ENCODE data around the gene ARHGAP25. TPM values are rescaled to one million over a fixed set of nuclear protein-coding genes. Genes with fewer than 3 reads are reported as not detected.
"Not testable (repeated sequence)": the region's sequence is repeated elsewhere in the genome, so short reads cannot be mapped to it uniquely, and the experiment has no call there.

The ARHGAP25 gene
- total RNA-seq, 1 donor from 2014 or later = 4.6 TPM

DNA sequence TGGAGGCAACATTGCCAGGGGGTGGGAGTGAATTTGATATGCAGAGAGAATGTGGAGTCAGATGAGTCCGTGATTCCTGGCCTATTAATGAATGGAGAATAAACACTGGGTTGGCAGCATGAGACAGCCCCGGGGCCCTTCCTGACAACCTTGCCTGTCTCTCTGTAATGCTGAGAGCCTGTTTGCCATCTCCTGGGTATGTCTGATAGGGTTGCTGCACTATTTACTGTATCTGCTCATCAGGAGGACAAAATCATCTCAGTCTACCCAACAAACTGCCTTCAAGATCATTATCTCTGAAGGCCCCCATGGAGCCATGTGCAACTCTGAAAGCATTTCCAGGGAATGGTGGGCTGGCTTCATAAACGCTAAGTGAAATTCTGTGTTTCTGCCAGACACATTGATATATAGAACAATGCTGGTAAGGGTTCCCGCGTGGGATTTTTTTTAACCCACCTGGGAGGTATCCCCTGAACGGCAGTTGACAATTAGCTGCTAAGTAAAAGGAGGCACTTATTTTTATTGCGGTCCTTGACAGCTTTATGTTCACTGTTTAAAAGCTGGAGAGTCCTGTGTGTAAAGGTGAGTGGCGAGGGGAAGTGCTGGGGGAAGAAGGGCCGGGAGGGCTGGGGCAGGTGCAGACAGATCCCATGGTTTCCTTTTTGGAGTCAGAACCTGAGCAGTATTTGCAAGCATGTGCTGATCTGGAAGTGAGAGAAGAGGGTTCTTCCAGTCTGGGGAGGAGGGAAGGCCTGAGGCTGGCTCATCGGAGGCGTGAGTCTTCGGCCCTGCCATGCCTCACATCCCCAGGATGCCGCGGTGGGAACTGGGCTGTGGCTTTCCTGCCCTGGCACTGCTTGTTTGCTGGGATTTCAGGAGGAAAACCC is 64.8 kb downstream of the ARHGAP25 start:
- DNase-seq (ENCODE audit: low spot score) = no peak
- Mint-ChIP-seq H3K4me1 (ENCODE audit: unreplicated experiment) (peaks cover 15% of the 10 kb centered on the region), H3K27me3 (ENCODE audit: unreplicated experiment) (no peaks in the 10 kb centered on the region)

DNA sequence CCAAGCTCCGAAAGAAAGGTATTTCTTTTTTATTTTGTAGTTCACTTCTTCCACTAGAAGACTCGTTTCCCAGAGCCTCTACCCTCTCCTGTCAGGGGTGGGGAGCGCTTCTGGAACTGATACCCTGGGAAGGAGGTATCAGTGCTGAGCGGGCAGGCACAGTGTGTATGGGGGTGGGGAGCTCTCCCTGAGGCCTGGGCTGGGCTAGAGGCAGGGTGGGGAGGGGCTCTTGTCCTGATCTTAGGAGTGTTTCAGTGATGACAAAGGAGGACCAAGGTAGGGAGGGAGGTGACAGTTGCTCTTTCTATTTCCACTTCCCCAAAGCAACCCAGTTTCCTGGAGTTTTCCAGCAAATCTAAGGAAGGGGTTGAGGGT is 65.4 kb downstream of the ARHGAP25 start:
- H3K9me3 Mint-ChIP-seq (ENCODE audit: unreplicated experiment) = no peaks in the 10 kb centered on the region
- H3K27ac Mint-ChIP-seq (ENCODE audit: unreplicated experiment) = no peak overlapping the region
- no peaks in the 10 kb centered on the region for H3K27me3 Mint-ChIP-seq (ENCODE audit: unreplicated experiment)
- peaks cover 15% of the 10 kb centered on the region for H3K4me1 Mint-ChIP-seq (ENCODE audit: unreplicated experiment)
- TF ChIP-seq, protein P1, sequence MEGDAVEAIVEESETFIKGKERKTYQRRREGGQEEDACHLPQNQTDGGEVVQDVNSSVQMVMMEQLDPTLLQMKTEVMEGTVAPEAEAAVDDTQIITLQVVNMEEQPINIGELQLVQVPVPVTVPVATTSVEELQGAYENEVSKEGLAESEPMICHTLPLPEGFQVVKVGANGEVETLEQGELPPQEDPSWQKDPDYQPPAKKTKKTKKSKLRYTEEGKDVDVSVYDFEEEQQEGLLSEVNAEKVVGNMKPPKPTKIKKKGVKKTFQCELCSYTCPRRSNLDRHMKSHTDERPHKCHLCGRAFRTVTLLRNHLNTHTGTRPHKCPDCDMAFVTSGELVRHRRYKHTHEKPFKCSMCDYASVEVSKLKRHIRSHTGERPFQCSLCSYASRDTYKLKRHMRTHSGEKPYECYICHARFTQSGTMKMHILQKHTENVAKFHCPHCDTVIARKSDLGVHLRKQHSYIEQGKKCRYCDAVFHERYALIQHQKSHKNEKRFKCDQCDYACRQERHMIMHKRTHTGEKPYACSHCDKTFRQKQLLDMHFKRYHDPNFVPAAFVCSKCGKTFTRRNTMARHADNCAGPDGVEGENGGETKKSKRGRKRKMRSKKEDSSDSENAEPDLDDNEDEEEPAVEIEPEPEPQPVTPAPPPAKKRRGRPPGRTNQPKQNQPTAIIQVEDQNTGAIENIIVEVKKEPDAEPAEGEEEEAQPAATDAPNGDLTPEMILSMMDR (IDR thresholded peaks at IDR 0.05; ENCODE audit: unreplicated experiment) = no peak
- DNase-seq (ENCODE audit: low spot score) = no peak
- H3K4me3 Mint-ChIP-seq (ENCODE audit: unreplicated experiment) = no peak overlapping the region
- no peaks in the 10 kb centered on the region for H3K36me3 Mint-ChIP-seq (ENCODE audit: low read depth, unreplicated experiment)

More for the DNA sequence above, 64.8 kb downstream of the ARHGAP25 start:
- Mint-ChIP-seq H3K27ac (ENCODE audit: unreplicated experiment) (no peak overlapping the region), H3K36me3 (ENCODE audit: low read depth, unreplicated experiment) (no peaks in the 10 kb centered on the region), H3K4me3 (ENCODE audit: unreplicated experiment) (no peak overlapping the region), H3K9me3 (ENCODE audit: unreplicated experiment) (no peaks in the 10 kb centered on the region)
- TF ChIP-seq, protein P1 (IDR thresholded peaks at IDR 0.05; ENCODE audit: unreplicated experiment) = no peak

DNA sequence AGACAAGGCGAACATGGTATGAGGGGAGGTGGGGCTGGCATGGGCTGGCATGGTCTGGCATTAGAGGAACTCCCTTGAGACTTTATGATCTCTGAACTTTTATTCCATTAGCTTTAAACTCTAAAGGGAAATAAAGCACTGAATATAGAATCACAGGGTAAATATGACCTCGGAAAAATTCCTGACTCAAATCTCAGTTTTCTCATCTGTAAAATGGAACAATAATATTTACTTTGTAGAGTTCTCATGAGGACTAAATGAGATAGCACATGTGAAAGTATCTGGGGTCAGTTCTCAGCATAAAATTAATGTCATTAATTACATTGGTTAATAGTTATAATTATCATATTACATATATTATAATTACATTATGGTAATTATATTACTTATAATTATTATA is 65.9 kb downstream of the ARHGAP25 start:
- no peaks in the 10 kb centered on the region for H3K9me3 Mint-ChIP-seq (ENCODE audit: unreplicated experiment)
- H3K4me1 Mint-ChIP-seq (ENCODE audit: unreplicated experiment) = peaks cover 15% of the 10 kb centered on the region
- H3K27me3 Mint-ChIP-seq (ENCODE audit: unreplicated experiment) = no peaks in the 10 kb centered on the region
- no peaks in the 10 kb centered on the region for H3K36me3 Mint-ChIP-seq (ENCODE audit: low read depth, unreplicated experiment)
- TF ChIP-seq, protein P1 (IDR thresholded peaks at IDR 0.05; ENCODE audit: unreplicated experiment) = no peak
- H3K4me3 Mint-ChIP-seq (ENCODE audit: unreplicated experiment) = no peak overlapping the region
- no peak for DNase-seq (ENCODE audit: low spot score)
- no peak overlapping the region for H3K27ac Mint-ChIP-seq (ENCODE audit: unreplicated experiment)

DNA sequence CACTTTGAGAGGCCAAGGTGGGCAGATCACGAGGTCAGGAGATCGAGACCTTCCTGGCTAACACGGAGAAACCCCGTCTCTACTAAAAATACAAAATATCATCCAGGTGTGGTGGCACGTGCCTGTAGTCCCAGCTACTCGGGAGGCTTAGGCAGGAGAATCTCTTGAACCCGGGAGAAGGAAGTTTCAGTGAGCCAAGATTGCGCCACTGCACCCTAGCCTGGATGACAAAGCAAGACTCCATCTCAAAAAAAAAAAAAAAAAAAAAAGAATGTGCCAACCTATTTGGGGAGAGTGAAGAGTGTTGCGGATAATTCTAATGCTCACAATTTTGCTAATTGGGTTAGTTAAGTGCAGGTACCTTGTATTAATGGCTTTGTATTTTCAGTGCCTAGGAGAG is 67.5 kb downstream of the ARHGAP25 start:
- not testable (repeated sequence) for H3K9me3 Mint-ChIP-seq (ENCODE audit: unreplicated experiment); H3K27ac Mint-ChIP-seq (ENCODE audit: unreplicated experiment)

DNA sequence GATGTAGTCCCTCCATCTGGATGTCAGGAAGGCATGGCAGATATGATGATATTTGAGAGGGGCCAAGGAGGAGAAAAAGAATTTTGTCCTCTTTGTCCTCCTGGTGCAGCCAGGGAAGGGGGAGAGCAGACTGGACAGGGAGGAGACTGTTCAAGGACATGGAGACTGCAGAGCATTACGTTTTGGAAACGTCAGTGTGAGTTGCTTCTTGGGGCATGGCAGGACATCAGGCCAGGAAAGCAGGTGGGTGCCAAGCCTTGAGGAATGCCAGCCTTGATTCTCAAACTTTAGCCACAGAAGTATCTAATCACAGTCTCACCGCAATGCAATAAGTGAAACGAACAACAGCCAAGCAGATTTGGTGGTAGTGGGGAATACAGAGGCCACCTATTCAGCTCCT is 70.4 kb downstream of the ARHGAP25 start:
- TF ChIP-seq, protein P1 (IDR thresholded peaks at IDR 0.05; ENCODE audit: unreplicated experiment) = no peak
- H3K27ac Mint-ChIP-seq (ENCODE audit: unreplicated experiment) = no peak overlapping the region
- no peaks in the 10 kb centered on the region for H3K9me3 Mint-ChIP-seq (ENCODE audit: unreplicated experiment)
- no peaks in the 10 kb centered on the region for H3K36me3 Mint-ChIP-seq (ENCODE audit: low read depth, unreplicated experiment)
- H3K4me3 Mint-ChIP-seq (ENCODE audit: unreplicated experiment) = no peak overlapping the region
- H3K4me1 Mint-ChIP-seq (ENCODE audit: unreplicated experiment) = no peaks in the 10 kb centered on the region
- no peak for DNase-seq (ENCODE audit: low spot score)
- H3K27me3 Mint-ChIP-seq (ENCODE audit: unreplicated experiment) = no peaks in the 10 kb centered on the region

More for the DNA sequence above, 67.5 kb downstream of the ARHGAP25 start:
- not testable (repeated sequence) for DNase-seq (ENCODE audit: low spot score); H3K4me3 Mint-ChIP-seq (ENCODE audit: unreplicated experiment); H3K27me3 Mint-ChIP-seq (ENCODE audit: unreplicated experiment); H3K36me3 Mint-ChIP-seq (ENCODE audit: low read depth, unreplicated experiment); H3K4me1 Mint-ChIP-seq (ENCODE audit: unreplicated experiment)
